HG03159 (cell line): ENCODE measurements around the gene IL17RC.

Experiments used
- ATAC-seq: cut with Tn5 transposase; IDR thresholded peaks from one replicate; pipeline ENCODE4 v1.9.1; 2021; ENCODE audit warnings: mild to moderate bottlenecking, moderate library complexity; ENCODE audit not compliant: unreplicated experiment

The IL17RC gene

DNA sequence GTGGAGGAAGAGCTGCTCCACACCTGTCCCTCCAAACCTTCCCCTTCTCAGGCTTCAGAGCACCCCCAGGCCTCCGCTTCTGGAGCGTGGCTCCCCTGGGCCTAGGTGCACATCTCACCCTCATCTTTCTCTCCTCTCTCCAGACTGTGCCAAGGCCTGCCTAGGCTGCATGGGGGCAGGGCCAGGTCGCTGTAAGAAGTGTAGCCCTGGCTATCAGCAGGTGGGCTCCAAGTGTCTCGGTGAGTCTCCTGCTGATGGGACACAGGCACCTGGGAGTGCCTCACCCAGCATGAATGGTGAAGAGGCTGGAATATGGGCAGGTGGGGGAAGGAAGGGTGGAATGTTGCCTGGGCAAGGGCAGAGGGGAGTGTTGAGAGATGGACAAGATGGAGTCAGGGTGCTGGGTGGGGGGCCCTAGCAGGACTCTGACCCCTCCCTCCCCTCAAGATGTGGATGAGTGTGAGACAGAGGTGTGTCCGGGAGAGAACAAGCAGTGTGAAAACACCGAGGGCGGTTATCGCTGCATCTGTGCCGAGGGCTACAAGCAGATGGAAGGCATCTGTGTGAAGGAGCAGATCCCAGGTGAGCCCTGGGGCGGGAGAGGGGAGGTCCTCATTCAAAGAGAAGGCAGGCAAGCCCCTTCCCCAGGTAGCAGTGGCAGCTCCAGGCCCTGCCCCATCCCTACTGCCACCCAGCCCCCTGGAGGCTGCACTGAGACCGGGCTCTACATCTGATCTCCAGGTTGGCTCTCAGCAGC, 26.2 kb downstream of the IL17RC start:
- ATAC-seq: no peak

DNA sequence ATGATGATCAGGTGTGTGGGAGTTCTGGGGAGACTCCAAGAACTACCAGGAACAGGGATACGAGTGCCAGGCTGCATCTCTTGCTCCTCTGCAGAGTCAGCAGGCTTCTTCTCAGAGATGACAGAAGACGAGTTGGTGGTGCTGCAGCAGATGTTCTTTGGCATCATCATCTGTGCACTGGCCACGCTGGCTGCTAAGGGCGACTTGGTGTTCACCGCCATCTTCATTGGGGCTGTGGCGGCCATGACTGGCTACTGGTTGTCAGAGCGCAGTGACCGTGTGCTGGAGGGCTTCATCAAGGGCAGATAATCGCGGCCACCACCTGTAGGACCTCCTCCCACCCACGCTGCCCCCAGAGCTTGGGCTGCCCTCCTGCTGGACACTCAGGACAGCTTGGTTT, 27.4 kb downstream of the IL17RC start:
- no peak for ATAC-seq

GRCh38 chr3:9945358-9945757, 28.5 kb downstream of the IL17RC start:
- ATAC-seq: no peak

- ATAC-seq: no peak
Measured at GRCh38 chr3:9946112-9947024, 29.5 kb downstream of the IL17RC start.

GRCh38 chr3:9947025-9947995, 30.4 kb downstream of the IL17RC start:
- no peak for ATAC-seq

- ATAC-seq: no peak
Measured at GRCh38 chr3:9948586-9948985, 31.7 kb downstream of the IL17RC start.

GRCh38 chr3:9949115-9949514, 32.2 kb downstream of the IL17RC start:
- no peak for ATAC-seq

GRCh38 chr3:9949626-9950025, 32.7 kb downstream of the IL17RC start:
- ATAC-seq: no peak

- ATAC-seq: no peak
Measured at GRCh38 chr3:9951126-9951525, 34.2 kb downstream of the IL17RC start.

DNA sequence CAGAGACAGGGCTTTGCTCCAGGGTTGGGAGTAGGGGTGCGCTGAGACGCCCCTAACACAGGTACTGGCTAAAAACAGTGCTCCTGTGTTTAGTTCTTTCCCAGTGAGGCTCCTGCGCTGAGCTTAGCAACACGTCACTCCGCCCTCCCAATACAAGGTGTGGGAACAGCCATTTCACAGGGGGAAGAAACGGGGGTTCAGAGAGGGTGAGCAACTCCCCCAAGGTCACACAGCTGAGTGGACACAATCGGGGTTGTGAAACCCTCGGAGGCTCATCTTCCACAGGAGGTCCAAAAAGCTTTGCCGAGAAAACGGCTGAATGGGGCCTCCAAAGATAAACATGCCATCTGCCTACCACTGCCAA, 34.7 kb downstream of the IL17RC start:
- ATAC-seq: no peak

DNA sequence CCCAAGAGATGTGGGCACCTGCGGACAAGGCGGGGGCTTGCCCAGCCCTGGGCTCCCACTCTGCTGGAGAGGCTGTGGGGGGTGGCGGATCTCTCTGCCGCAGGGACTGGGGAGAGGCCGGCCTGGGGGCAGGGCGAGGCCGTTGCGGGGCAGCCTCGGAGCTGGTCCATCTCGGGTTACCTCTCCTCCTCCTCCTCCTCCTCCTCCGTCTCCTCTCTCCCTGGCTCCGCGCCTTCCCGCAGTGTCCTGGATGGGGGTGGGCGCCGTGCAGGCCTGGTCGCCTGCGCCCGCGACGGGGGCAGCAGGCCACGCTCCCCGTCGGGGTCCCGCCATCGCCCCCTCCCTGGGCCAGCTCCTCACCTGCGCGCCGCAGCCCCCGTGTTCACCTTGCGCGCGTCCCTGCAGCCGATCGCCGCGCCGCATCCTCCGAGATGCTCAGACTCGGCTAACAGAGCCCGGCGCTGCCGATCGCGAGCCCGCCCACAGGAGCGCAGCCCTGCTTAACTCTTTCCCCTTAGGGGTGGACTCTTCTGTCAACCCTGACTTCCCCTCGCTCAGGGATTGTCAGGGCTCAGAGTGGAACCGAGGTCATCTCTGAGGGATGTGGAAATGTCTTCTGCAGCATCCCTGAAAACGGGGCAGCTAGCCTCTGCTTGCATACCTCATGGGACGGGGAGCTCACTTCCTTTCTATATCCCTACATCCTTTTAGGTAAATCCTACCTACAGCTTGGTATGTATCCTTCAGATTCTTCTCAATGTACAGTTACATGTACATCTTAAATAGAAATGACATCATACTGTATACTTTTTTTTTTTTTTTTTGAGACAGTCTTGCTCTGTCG, 35.3 kb downstream of the IL17RC start, which contains the start of gene PRRT3:
Gene PRRT3, minus strand, starts transcription at position 447 of the 844 bp plus-strand sequence. CDS start 2,293 bp downstream, outside the sequence.
- peak; percentile 85 for ATAC-seq

GRCh38 chr3:9955067-9955502, 38.2 kb downstream of the IL17RC start:
- no peak for ATAC-seq

DNA sequence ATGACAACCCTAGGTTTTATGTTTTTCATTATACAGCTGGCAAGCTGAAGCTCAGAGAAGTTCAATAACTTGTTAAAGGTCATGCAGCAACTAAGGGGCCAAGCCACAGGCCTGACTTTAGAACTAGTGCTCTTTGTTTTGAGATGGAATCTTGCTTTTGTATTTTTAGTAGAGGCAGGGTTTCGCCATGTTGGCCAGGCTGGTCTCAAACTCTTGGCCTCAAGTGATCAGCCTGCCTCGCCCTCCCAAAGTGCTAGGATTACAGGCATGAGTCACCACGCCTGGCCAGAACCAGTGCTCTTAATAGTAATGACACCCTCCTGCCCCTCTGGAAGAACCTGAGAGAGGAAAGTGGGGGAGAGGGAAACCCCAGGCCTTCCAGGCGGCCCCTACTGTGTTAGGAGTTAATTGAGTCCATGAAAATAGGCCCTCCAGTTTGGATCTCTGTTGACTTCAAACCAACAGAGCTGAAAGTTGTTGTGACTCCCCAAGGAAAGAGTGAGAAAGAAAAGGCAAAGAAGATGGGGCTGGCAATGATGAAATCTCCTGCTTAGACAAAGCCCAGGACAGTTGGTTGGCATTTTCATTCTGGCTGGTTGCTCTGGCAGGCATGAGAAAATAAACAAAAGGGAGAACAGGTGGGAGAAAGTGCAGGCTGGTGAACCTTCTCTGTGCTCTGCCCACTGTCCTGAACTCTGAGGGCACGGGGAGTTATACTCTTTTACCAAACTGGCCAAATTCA, 38.9 kb downstream of the IL17RC start:
- ATAC-seq: no peak

DNA sequence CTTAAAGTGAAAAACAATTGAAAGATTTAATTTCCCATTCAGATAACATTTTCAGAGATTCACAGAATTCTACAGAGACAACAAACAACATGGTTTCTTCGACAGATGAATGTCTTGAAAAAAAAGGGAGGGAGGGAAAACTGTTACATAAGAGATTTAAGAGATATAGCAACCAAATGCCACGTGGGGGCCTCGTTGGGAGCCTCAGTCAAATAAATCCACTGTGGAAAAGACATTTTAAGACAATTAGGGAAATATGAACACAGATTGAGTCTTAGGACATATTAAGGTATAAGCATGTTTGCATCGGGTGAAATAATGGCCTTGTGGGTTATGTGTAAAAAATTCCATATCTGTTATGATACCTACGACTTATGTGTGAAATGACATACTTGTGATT, 40.3 kb downstream of the IL17RC start:
- ATAC-seq: no peak

DNA sequence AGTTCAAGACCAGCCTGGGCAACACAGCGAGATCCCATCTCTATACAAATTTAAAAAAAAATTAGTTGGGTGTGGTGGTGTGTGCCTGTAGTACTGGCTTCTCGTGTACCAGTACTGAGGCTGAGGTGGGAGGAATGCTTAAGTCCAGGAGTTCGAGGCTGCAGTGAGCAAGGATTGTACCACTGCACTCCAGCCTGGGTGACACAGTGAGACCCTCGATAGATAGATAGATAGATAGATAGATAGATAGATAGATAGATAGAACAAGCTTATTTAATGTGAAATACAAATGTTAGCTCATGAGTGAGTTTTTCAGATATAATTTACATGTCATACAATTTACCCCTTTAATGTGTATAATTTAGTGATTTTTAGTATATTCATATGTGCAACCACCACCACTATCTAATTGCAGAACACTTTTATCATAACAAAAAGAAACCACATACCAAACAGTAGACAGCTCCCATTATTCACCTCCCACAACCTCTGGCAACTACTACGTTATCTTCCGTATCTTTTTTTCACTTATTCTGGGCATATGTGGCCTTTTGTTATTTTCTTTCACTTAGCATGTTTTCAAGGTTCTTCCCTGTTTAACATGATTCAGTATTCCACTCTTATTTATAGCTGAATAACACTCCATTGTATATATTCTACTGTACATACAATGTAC, 48.4 kb downstream of the IL17RC start:
- ATAC-seq: no peak

- ATAC-seq: no peak
Measured at GRCh38 chr3:9966841-9967240, 49.9 kb downstream of the IL17RC start.

DNA sequence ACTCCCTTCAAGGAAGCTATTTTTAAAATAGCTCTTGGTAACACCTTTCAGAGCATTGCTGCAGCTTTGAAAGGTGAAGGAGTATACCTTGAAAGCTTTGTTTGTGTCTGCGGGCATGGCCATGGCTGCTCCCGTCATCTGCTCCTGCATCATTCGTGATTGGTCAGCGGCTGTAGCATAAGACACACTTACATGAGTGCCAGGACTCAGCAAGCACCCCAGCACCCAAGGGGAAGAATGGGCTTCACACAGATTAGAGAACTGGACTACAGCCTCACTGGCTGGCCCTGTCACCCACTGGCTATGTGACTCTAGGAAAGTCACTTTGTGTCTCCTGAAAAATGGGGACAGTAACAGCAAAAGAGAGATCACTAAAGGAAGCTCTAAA, 52.7 kb downstream of the IL17RC start:
- ATAC-seq: no peak

DNA sequence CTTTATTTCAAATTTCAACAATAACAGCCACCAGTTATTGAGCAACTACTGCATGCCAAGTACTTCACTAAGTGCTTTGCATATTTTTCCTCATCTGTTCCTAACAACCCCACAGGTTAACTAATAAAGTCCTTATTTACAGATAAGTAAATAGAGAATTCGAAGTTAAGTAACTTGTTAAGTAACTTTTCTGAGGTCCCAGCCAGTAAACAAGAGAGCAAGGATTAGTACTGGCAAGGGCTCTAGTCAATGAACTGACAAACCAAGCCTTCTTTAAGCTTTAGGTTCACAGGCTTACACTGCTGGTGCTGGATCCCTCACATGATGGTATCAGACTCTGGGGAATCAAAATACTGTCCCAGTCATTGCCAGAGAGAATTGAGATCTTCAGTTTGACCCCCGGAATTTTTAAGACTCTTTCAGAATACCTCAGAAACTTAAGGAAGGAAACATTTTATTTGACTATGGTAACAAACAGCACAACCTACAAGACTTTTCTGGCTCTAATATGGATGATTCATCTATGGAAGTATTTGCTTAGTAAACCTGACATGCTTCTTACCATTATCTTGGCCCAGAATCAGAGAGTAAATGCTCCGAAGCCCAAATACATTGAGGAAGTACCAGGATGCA, 53.2 kb downstream of the IL17RC start:
- no peak for ATAC-seq
